HG03025 (cell line): ENCODE data around the gene RHOBTB1.
"Not testable (repeated sequence)": the region's sequence is repeated elsewhere in the genome, so short reads cannot be mapped to it uniquely, and the experiment has no call there.

Experiments
- ATAC-seq: cut with Tn5 transposase; IDR thresholded peaks from one replicate; pipeline ENCODE4 v1.9.1; 2021; ENCODE audit warnings: mild to moderate bottlenecking, moderate library complexity; ENCODE audit not compliant: unreplicated experiment, low FRiP score

RHOBTB1 gene, protein sequence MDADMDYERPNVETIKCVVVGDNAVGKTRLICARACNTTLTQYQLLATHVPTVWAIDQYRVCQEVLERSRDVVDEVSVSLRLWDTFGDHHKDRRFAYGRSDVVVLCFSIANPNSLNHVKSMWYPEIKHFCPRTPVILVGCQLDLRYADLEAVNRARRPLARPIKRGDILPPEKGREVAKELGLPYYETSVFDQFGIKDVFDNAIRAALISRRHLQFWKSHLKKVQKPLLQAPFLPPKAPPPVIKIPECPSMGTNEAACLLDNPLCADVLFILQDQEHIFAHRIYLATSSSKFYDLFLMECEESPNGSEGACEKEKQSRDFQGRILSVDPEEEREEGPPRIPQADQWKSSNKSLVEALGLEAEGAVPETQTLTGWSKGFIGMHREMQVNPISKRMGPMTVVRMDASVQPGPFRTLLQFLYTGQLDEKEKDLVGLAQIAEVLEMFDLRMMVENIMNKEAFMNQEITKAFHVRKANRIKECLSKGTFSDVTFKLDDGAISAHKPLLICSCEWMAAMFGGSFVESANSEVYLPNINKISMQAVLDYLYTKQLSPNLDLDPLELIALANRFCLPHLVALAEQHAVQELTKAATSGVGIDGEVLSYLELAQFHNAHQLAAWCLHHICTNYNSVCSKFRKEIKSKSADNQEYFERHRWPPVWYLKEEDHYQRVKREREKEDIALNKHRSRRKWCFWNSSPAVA

DNA sequence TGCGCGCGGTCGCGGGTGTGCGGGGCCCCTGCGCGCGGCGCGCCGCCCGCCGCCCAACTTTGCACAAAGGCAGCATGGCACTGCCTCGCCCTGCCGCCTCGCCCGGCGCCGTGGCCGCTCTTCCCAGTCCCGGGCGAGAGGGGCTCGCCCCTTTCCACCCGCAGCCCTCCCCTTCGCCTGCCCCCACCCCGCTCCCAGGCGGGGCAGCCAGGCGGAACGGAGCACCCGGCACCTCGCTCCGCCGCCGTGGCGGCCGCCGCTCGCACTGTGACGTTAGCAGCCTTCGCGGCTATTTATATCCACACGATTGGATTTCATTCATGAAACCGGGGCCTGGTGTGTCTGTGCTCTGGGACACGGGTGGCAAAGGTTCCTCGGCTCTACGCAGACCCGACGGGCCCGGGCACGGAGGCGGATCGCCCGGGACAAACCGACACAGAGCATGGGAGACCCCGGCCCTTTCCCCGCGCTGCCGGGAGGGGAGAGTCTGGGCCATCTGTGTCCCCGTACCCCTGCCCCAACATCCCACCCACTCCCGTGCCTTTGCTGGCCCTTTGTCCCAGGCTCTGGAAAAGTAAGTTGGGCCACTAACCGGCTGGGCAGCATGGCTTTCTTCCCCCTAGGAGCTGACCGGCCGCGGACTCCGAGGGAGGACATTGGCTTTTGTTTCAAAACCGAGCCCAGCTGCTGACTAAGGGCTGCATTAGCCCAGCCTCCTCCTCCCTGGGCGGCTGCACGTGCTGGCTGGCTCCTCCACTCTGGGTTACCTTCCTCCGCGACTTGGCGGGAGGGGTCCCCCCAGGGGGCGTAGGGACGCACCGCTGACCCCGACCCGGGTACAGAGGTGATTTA is at the start of gene RHOBTB1:
TSS of gene RHOBTB1 (minus strand) at position 128 of the 852 bp plus-strand sequence. CDS start 32,643 bp downstream, outside the sequence.
- no peak for ATAC-seq

DNA sequence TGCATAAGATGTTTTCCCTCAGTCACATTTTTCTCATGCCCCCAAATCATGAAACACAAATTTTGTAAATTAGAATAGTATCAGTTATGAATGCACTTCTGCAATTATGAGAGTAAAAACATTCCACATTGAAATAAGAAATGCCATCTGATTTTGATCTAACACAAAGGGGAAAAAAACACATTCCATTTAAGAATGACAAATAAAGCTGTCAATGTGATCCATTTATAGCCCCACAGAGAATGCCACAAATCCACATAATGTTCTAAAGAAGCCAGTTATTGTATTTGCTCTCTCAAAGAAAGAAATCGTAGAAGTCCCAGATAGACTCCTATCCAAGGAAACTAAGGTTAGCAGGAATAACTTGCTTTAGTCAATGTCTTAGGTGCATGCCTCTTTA is 48.7 kb upstream of the RHOBTB1 start:
- no peak for ATAC-seq

DNA sequence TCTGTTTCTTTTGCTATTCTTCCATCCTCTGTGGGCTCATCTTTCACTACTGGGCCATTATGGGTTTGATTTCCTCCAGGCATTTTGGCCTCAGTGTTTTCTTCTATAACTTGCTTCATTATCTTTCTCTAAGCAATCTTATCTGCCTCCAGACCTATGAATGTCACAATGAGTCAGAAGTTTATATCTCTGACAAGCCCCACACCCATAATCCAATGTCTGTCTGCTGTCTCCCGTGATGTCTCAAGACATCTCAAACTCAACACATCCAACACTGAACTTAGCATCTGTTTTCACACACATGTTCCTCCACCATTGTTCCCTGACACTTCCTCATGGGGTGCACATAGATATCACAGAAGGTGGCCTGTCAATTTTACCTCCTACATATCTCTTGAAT is 46.7 kb upstream of the RHOBTB1 start:
- no peak for ATAC-seq

DNA sequence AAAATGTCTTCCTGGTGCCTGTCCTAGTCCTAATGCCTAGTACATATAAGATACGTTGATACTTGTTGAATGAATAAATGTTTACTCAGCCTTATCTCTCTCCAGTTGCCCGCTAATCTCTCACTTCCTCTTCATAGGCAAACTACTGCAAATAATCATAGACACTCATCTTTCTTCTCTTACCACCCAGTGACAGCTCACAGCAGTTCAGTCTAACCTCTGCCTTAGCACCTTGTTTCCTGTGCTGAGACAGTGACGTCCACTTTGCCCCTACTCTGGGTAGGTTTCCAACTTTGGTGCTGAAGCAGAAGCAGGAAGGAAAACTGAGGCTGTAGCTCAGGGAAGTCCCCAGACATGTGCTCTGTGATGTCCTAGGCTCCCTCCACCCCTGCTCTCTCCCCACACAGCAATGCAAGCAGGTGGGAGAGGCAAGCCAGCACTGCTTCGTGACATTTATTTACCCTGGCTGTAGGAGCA is 45.5 kb upstream of the RHOBTB1 start:
- ATAC-seq = no peak

DNA sequence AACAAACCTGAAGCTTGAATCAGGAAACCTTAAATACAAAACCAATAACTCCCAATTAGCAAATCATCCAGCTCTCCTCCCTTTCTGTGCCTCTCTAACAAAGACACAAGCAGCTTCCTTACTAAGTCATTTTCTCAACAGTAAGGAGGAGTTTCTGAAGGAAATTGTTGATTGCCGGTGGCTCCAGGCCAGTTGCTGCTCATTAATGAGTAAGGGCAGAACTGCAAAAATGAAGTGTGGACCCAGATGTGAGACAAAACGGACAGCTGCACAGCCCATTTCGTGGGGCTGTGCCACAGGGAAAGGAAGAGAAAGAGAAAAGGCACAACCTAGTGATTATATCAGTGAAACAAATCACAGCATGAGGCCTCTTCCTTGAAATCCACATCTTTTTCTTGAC is 42.8 kb upstream of the RHOBTB1 start:
- ATAC-seq = no peak

DNA sequence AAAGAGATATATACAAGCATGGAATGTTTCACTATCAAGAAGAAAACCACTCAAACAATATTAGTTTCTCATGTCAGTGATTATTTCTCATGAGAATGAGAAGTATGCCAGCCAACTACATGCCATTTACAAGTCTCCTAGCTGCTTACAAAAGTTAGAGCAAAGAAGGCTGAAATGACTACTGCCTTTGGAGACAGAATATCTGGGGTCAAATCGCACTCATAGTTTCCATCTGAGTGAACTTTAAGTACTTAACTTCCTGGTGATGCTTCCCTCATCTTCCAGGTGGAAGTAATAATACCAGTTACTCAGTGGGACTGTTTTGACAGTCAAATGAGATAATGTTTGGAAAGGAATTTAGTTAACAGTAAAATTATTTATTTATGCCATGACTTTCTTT is 42.0 kb upstream of the RHOBTB1 start:
- no peak for ATAC-seq

DNA sequence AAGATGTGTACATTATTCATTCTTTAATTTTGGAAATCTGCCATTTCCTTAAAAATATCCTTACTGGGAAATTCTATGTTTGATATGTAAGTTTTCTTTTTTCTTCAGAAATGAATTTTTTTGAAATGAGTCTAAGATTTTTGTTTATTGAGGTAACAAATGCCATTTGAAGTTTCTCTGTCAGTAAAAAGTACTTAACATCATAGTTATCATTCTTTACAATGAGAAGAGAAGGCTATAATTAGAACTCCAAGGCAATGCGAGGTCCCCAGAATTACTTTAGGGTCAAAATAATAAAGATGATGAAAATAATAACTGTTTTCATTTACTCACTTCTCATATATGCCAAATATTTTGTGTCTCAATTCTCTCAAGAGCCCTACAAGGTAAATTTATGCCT is 37.0 kb upstream of the RHOBTB1 start:
- no peak for ATAC-seq

DNA sequence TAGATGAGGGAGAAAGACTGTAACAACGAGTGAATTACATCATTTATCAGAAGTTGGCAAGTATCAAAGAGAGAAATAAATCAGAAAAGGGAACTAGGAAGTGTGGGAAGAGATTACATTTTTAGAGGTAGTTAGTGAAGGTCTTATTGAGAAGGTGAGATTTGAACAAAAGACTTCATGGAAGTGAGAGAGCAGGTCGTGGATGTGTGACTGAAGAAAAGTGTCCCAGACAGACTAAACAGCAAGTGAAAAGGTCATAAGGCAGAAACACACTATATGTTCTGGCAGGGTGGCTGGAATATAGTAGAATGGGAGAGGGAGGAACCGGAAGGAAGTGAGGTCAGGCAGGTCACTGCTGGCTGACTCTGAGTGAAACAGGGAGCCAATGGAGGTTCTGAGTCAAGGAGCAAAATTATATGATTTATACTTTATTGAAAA is 35.7 kb upstream of the RHOBTB1 start:
- no peak for ATAC-seq

DNA sequence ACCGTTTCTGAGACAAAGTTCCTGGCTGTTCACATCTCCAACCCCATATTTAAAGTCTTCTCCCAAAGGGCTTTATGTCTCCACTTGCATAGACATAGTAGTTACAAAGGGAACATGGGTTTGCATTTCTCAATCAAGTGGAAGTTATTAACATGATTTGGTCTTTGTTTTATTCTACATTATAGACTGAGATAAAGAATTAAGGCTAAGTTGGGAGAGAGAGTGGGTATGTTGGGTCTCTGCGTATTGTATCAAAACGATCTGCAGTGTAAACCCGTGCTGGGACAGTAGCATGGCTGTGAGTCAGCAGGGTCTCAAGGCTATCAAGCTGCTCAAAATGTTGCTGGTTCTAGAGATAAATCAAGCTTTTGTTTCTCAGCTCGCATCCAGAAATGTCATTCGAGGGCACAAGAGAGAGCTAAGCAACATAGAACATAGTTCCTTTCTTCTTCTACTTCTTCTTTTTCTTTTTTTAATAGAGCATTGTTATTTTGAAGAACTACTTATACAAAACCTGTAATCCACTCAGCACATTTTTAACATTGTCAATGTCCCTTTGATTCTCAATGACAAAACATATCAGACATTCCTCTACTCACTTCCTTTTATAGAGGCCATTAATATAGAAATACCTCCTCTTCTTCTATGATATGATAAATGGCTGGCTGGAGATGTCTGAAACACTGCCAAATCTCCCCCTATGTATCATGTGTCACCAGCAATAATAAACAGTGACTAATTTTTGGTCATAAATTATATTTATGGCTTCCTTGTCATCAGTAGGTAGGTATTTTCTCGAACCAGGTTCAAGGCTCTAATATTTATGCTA is 34.5 kb upstream of the RHOBTB1 start:
- ATAC-seq = no peak

DNA sequence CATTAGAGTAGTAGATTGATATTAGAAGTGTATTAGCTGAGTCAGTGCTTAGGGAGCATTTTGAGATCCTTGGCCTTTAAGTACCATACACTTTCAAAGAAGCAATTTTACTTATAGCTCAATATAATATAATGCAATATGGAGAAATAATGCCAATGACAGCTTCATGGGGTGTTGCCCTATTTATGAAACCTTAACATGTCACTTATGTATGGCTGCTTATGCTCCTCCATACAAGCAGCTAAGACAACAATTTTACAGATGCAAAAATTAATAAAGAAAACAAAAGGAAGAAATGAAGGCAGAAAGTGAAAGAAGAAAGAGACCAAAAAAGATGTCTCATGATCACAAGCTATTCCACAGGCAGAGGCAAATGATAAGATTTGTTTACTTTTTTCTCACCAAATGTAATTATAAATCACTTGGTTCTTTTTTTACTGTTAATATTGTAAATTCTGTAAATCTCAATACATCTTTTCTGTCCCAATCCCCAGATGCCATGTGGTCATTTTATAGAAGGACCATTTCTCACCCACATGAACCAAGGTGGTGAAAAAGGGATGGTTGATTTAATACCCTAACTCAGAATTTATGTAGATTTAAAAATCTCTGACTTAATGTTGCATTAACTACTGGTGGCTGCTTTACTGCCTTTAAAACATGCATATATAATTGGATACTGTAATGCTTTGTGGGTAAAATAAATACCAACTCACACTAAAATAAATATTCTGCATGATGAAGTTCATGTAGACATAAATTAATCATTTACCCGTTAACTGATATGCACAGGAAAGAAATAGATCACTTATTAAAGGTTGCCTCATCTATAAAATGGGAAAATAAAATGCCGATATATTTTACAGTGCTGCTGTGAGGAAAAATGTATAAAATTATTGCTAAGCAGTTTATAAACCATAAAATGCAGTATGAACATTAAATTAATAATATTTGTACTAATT is 33.5 kb upstream of the RHOBTB1 start:
- ATAC-seq = no peak

DNA sequence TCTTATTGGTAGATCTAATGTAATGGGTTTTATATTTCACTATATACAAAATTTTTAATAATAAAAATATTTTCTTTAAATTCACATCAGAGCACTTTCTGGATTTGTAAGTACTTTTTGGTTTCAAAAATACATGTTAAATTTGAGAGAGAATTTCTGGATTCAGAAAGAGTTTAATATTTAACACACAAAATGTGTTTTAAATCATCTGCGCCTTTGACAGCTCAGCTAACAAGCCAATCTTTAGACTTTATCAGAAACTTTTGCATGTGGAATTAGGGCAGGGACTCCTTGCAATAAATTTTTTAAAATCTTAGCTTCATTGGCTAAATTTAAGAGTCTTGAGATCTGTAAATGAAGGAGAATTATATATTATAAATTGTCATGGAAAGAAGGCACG is 32.7 kb upstream of the RHOBTB1 start:
- ATAC-seq = no peak

DNA sequence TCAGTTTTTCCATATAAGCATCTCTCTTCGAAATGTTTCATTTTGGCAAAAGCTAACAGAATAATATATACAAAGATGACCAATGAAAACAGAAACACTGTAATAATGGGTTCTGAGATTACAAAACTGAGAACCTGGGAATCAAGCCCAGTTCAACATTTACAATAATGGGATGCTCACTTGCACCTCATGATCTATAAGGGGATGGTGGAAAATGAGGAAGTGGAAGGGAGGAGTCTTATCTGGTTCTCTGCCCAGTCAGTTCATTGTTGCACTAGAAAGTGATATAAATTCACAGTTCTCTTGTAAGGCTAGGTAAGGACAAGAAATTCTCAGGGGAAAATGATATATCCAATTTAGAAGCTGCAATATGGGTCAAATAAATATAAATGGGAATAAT is 31.7 kb upstream of the RHOBTB1 start:
- ATAC-seq = no peak

DNA sequence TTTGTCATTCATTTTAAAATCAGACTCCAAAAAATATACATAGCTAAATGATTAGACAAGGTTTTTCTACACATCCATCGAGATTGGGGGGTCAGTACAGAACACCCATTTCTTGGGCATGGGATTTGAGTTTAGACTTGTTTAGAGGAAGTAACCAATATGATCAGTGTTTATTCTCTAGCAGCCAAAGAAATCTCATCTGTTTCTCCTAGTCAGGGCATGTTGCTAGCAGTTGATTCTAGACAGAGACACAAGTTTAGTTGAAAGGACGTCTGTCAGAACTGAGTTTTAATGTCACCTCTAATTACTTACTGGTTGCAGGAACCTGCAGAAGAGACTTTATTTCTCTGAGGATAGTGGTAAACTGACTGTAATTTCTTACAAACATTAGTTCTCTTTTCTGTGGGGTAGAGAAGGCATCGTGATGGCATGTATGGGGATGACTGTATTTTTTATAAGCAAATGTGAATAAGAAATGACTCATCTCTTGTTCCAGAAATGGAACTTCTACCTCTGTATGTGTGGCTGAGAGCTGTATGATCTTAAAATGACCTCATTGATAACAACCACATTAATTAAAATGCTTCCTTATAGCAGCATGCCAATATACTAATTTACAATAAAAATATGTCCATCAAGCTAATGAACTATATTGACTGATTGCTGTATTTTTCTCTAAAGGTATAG is 30.6 kb upstream of the RHOBTB1 start:
- ATAC-seq = no peak

DNA sequence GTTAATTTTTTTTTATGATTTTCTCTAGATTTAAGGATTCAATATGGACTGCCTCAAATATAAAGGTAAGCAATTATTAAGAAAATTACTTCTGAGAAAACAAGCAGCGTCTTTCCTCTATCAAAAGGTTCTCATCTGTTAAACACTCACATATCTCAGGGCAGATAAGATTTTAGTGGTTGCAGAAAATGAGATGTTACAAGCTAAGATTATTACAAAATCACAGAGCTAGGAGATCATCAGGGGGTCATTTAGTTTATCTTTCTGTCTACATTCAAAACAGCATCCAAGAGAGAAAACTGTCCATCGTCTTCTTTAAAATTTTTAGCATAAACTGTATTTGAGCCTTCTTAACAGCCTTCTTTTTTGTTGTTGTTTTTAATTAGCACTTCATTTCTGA is 29.1 kb upstream of the RHOBTB1 start:
- no peak for ATAC-seq

DNA sequence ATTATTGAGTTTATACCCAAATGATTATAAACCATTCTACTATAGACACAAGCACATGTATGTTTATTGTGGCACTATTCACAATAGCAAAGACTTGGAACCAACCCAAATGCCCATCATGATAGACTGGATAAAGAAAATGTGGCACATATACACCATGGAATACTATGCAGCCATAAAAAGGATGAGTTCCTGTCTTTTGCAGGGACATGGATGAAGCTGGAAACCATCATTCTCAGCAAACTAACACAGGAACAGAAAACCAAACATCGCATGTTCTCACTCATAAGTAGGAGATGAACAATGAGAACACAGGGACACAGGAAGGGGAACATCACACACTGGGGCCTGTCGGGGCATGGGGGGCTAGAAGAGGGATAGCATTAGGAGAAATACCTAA is 28.2 kb upstream of the RHOBTB1 start:
- ATAC-seq = not testable (repeated sequence)

DNA sequence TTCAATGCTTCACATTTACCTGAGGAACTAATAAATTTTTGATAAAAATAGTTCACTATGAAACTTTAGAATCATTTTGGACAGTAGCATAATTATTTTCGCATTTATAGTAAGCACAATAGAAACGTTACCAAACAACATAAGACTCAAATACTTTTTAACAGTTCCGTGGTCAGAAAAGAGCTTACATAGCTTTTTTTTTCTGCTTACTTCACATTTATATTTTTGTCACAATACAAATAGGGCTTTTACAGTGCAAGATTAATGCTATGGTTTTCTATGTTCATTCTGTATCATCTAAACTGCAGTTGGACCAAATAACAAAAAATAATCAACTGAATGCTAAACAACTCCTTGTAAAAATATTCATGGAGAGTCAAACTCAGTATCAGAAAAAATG is 26.5 kb upstream of the RHOBTB1 start:
- no peak for ATAC-seq

DNA sequence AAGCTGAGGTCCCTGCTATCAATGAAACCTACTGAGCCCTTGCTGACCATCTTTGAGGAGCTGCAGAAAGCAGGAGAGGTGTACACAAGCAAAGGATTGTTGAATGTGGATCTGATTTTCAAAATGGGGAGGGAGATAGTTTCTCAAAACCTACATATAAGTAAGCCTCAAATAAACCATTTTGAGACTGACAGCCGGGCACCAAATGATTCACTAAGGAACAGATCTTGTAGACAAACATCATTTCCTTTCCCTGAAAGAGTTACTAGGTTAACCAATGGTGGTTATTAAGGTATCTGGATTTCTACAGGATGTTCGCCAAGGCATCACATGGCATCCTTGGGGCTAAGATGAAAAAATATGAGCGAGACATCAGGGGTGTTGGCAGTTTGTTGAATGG is 24.5 kb upstream of the RHOBTB1 start:
- ATAC-seq = no peak

DNA sequence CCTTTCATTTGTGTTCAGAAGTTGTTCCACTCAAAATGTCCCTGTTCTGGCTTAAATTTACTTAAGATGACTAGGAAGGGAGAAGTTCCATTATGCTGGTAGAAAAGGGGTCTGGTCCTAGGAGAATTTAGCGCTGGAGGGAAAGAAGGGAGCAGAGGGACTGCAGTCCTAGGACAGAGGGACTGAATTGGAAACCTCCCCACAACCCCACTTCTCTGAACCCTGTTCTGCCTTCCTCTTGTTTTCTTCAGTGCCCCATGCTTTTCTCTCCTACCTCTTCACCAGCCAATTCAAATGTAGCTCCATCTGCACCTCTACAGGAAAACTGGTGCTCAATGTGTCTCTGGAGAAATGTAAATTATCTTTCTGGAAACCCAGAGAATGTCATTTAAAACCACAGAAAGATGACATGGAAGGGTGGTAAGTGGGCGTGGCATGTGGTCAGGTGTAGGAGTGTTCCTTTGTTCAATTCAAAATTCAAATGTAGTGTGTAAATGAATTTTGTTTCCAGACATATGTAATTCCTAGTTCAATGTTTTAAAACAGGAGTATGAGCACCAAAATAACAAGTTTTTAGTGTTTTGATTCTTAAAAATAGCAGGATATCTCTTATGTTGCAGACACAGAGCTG is 24.0 kb upstream of the RHOBTB1 start:
- ATAC-seq = no peak
